ENCODE data around the gene KLHDC1. TPM values are rescaled to one million over a fixed set of nuclear protein-coding genes. Genes with fewer than 3 reads are reported as not detected.
"Not testable (repeated sequence)": the region's sequence is repeated elsewhere in the genome, so short reads cannot be mapped to it uniquely, and the experiment has no call there.

The KLHDC1 gene, protein sequence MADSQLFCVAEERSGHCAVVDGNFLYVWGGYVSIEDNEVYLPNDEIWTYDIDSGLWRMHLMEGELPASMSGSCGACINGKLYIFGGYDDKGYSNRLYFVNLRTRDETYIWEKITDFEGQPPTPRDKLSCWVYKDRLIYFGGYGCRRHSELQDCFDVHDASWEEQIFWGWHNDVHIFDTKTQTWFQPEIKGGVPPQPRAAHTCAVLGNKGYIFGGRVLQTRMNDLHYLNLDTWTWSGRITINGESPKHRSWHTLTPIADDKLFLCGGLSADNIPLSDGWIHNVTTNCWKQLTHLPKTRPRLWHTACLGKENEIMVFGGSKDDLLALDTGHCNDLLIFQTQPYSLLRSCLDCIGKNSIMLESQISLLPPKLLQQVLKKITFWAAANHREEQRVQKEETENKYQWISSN
- total RNA-seq = 10 to 100 TPM in 1 of 4 donors, 1 to 10 TPM in 3; 1.7 to 19.9 (median 3.5) TPM

DNA sequence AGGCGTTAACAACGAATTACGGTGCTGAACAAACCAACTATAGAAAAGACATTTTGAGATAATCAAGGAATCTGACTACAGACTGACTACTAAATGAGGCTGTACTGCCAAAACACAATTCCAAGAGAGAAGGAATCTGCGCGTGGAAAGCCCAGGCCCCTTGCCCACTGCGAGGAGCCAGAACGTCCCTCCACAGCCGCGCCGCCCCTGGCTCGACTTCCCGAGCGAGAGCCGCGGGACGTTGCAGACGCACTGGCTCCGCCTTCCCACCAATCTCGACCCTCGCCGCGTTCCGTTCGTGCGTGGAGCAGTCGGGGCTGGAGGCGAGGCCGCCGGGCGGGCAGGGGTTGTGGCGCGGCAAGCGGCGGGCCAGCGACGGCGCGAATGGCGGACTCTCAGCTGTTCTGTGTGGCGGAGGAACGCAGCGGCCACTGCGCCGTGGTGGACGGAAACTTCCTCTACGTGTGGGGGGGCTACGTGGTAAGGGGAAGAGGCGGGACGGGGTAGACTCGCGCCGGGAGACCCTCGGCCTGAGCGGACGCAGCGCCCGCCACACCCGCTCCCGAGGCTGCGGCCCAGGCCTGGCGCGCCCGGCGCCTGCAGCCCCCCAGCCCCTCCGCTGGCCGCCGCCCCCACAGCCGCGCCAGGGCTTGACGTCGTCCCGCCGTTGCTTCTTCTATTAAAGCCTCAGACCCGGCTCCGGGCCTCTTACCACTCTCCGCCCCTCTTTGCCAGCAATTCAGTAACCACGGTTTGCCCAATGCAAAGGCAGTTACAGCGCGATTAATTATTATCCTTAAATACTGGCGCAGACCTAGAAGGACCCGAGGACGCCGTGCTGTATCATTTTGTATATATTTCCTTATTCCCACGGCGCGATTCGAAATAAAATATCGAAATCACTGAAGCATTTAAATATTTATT is at the start of gene KLHDC1:
Gene KLHDC1 (plus strand): TSS at position 310 of the 924 bp plus-strand sequence. CDS start 75 bp downstream, at position 385.
- WGBS = under 1% methylated on average over 58 of the region's 88 CpGs

DNA sequence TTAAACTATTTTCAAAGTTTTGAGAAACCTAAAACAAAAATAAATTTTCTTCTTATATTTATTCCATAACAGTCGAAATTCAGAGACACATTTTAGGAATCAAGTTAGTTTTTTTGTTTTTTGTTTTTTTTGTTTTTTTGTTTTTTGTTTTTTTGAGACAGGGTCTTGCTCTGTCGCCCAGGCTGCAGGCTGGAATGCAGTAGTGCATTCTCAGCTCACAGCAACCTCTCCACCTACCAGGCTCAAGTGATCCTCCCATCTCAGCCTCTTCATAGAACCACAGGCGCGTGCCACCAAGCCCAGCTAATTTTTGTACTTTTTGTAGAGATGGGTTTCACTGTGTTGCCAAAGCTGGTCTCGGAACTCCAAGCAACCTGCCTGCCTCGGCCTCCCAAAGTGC is 39.4 kb upstream of the KLHDC1 start:
- no peaks in the 10 kb centered on the region for H3K4me1 ChIP-seq
- H3K27ac ChIP-seq = no peak overlapping the region
- TF ChIP-seq EP300 (IDR thresholded peaks at IDR 0.05) (no peak), POLR2AphosphoS5 (IDR thresholded peaks at IDR 0.05) (no peak), POLR2A (IDR thresholded peaks at IDR 0.05) (no peak)
- TF ChIP-seq, protein P1, sequence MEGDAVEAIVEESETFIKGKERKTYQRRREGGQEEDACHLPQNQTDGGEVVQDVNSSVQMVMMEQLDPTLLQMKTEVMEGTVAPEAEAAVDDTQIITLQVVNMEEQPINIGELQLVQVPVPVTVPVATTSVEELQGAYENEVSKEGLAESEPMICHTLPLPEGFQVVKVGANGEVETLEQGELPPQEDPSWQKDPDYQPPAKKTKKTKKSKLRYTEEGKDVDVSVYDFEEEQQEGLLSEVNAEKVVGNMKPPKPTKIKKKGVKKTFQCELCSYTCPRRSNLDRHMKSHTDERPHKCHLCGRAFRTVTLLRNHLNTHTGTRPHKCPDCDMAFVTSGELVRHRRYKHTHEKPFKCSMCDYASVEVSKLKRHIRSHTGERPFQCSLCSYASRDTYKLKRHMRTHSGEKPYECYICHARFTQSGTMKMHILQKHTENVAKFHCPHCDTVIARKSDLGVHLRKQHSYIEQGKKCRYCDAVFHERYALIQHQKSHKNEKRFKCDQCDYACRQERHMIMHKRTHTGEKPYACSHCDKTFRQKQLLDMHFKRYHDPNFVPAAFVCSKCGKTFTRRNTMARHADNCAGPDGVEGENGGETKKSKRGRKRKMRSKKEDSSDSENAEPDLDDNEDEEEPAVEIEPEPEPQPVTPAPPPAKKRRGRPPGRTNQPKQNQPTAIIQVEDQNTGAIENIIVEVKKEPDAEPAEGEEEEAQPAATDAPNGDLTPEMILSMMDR (IDR thresholded peaks at IDR 0.05) = no peak
- H3K9me3 ChIP-seq = no peaks in the 10 kb centered on the region
- peaks cover 3% of the 10 kb centered on the region for H3K36me3 ChIP-seq
- H3K4me3 ChIP-seq = no peak overlapping the region
- H3K27me3 ChIP-seq = no peaks in the 10 kb centered on the region
- WGBS = 96% methylated on average over 6 of the region's 6 CpGs
- no peak for DNase-seq (ENCODE audit: low spot score in 2 of 2)

More for the DNA sequence above, at the start of gene KLHDC1:
- TF ChIP-seq POLR2A (IDR thresholded peaks at IDR 0.05) = peak; percentile 87 to 93
- TF ChIP-seq POLR2AphosphoS5 (IDR thresholded peaks at IDR 0.05) = peak; percentile 75 to 99 (median 97)
- no peak for TF ChIP-seq EP300 (IDR thresholded peaks at IDR 0.05)
- TF ChIP-seq, protein P1 (IDR thresholded peaks at IDR 0.05) = no peak
- no peaks in the 10 kb centered on the region for H3K27me3 ChIP-seq
- H3K36me3 ChIP-seq = no peaks in the 10 kb centered on the region
- H3K27ac ChIP-seq = peak within 1 kb of the TSS; percentile 97
- peak; percentile 90 to 94 for DNase-seq (ENCODE audit: low spot score in 2 of 2)
- H3K4me1 ChIP-seq = peaks cover 28% of the 10 kb centered on the region
- peak within 1 kb of the TSS; percentile 92 for H3K4me3 ChIP-seq
- no peaks in the 10 kb centered on the region for H3K9me3 ChIP-seq

DNA sequence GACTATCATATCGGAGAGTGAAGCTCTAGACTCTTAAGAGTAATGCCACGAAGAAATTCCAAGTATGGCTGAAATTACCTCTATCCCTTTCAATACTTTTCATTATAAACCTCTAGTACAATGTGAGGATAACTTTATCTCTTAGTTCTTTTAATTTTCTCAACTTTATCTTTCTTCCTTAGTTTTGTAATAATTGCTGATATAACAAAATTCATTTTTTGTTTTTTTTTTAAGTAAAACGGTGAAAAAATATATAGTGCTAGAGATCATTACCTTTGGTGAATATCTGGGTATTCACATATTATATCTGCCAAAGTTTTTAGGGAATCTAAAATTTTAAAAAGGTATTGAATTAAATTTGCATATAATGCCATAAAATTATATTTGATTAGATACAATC is 38.4 kb upstream of the KLHDC1 start:
- WGBS = 94% methylated on average over 3 of the region's 3 CpGs
- no peak for TF ChIP-seq POLR2AphosphoS5 (IDR thresholded peaks at IDR 0.05)
- TF ChIP-seq POLR2A (IDR thresholded peaks at IDR 0.05) = no peak
- TF ChIP-seq EP300 (IDR thresholded peaks at IDR 0.05) = no peak
- TF ChIP-seq, protein P1 (IDR thresholded peaks at IDR 0.05) = no peak
- Histone ChIP-seq H3K27me3 (no peaks in the 10 kb centered on the region), H3K4me3 (no peak overlapping the region), H3K36me3 (peaks cover 3% of the 10 kb centered on the region), H3K9me3 (no peaks in the 10 kb centered on the region), H3K4me1 (peaks cover 3% of the 10 kb centered on the region), H3K27ac (no peak overlapping the region)
- no peak for DNase-seq (ENCODE audit: low spot score in 2 of 2)

DNA sequence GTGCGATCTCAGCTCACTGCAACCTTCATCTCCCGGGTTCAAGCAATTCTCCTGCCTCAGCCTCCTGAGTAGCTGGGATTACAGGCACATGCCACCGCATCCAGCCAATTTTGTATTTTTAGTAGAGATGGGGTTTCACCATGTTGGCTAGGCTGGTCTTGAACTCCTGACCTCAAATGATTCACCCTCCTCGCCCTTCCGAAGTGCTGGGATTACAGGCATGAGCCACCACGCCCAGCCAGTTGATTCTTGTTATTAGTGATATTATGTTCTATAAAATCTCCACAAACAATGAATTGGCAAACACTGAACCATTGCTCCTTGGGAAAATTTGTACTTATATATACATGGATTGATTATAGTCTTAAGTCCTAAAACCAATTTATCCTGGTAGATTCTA is 35.4 kb upstream of the KLHDC1 start:
- H3K36me3 ChIP-seq, H3K27ac ChIP-seq: not testable (repeated sequence)

DNA sequence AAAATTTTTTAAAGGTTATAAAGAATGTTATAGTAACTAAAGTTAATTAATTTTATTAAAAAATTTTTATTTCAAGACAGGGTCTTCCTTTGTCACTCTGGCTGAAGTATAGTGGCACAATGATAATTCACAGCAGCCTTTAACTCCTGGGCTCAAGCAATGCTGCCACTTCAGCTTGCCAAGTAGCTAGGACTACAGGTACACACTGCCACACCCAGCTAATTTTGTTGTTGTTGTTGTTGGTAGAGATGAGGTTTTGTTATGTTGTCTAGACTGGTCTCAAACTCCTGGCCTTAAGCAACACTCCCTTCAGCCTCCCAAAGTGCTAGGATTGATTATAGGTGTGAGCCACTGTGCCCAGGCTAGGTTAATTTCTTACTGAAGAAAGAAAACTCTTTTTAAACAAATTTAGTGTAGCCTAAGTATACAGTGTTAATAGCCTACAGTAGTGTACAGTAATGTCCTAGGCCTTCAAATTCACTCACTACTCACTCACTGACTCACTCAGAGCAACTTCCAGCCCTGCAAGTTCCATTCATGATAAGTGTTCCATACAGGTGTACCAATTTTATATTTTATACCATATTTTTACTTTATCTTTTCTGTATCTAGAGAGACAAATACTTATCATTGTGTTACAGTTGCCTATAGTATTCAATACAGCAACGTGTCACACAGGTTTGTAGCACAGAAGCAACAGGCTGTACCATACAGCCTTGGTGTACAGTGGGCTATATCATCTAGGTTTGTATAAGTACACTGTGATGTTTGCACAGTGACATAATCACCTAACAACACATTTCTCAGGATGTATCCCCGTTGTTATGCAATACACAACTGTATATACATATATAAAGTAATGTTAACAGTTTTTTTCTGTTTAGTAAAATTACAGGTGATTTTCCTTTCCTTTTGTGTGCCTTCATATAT is 33.1 kb upstream of the KLHDC1 start:
- 87% methylated on average over 2 of the region's 2 CpGs for WGBS
- TF ChIP-seq, protein P1 (IDR thresholded peaks at IDR 0.05) = no peak
- TF ChIP-seq EP300 (IDR thresholded peaks at IDR 0.05) (no peak), POLR2A (IDR thresholded peaks at IDR 0.05) (no peak), POLR2AphosphoS5 (IDR thresholded peaks at IDR 0.05) (no peak)
- no peaks in the 10 kb centered on the region for H3K9me3 ChIP-seq
- H3K4me3 ChIP-seq = no peak overlapping the region
- no peak for DNase-seq (ENCODE audit: low spot score in 2 of 2)
- H3K4me1 ChIP-seq = peaks cover 3% of the 10 kb centered on the region
- no peaks in the 10 kb centered on the region for H3K36me3 ChIP-seq
- H3K27ac ChIP-seq = no peak overlapping the region
- no peaks in the 10 kb centered on the region for H3K27me3 ChIP-seq

More for the DNA sequence above, 35.4 kb upstream of the KLHDC1 start:
- 85% methylated on average over 6 of the region's 6 CpGs for WGBS
- not testable (repeated sequence) for H3K9me3 ChIP-seq; H3K27me3 ChIP-seq; H3K4me3 ChIP-seq; DNase-seq (ENCODE audit: low spot score in 2 of 2); H3K4me1 ChIP-seq

Measured in suprapubic skin (tissue), 4 donors.